Stimulated activated CD4-positive, alpha-beta T cell treated with anti-CD3 and anti-CD28 coated beads, Interleukin-4, amount 100 ng/mL, for 24 hours (primary cell): ENCODE measurements around the gene NFYB.
"Not testable (repeated sequence)": the region's sequence is repeated elsewhere in the genome, so short reads cannot be mapped to it uniquely, and the experiment has no call there.

Experiments
- DNase-seq: peaks from one replicate; pipeline ENCODE4 v3.0.0-alpha.2; 2020

NFYB gene

GRCh38 chr12:104155711-104156555 lies 17.9 kb upstream of the NFYB start:
- no peak for DNase-seq

DNA sequence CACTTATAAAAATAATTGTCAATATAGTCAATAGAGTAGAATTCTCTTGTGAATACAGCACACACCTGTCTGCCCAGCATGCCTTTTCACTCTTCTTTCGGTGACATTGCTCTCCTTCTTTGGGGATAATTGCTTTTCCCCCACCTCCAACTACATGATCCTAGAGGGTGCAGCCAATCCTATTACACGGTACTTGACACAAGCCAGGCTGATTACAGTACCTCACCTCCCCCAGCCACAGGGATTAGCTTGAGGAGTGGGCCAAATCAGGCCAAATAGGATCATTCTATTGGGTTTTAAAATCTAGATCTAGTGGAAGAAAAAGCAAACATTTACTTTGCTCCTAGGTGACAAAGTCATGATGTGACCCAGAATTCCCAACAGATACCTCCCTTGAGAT lies 16.8 kb upstream of the NFYB start:
- no peak for DNase-seq

GRCh38 chr12:104154286-104154685 lies 16.3 kb upstream of the NFYB start:
- DNase-seq, result no peak

DNA sequence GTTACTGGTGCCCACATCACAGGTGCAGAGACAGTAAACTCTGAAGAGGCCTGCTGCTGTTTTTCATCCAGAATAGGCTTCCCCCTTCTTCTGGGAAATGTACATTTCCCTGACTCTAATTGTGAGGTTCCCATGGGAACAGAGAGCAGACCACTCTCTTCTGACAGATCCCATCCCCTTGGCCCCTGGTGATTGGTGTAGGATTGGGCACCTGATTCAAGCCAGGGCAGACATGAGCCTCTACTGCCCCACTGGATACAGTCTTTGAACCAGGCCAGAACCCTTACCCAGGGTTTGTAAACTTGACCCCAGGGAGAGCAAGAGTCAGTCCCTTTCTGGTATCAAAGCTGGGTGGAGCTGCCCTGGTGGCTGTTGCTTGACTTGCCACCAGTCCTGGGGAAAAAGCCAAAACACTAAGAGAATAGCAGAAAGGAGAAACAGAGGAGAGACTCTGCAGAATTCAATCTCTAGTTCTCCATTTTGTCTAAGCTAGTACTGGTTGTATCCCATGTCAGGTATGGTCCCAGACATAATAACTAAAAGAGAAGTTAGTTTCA lies 14.8 kb upstream of the NFYB start:
- no peak for DNase-seq

DNA sequence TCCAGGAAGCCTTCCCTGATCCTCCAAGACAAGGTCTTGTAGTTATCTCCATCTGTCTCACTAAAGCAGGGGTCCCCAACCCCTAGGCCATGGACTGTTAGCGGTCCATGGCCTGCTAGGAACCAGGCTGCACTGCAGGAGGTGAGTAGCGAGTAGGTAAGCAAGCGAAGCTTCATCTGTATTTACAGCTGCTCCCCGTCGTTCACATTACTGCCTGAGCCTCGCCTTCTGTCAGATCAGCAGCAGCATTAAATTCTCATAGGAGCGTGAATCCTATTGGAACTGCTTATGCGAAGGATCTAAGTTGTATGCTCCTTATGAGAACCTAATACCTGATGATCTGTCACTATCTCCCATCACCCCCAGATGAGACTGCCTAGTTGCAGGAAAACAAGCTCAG lies 12.4 kb upstream of the NFYB start:
- no peak for DNase-seq

GRCh38 chr12:104147346-104147745 lies 9.3 kb upstream of the NFYB start:
- no peak for DNase-seq

DNA sequence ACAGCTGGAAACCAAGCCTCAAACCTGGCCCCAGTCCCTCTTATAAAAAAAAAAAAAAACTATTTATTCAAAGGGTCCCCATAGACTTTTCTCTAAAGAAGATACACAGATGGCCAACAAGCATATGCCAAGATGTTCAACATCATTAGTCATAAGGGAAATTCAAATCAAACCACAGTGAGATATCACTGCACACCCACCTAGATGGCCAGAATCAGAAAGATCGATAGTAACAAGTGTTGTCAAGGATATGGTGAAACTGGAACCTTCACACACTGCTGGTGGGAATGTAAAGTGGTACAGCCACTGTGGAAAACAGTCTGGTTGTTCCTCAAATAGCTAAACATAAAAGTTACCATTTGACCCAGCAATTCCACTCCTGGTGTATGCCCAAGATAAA lies 5.9 kb upstream of the NFYB start:
- no peak for DNase-seq

DNA sequence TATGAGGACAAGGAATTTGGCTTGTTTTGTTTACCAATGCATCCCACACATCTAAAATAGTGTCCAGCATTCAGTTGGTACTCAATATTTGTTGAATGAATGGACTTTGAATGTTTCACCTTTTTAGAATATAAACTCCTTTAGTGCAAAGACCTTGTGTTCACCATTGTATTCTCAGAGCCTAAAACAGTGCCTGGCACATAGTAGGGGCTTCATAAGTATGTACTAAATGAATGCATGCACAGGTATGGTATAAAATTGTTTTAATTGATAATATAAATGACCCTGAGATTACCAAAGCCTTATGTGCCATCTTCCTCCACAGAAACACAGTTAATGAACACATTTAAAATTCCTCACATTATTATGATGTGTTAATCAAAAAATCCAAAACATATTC lies 5.0 kb upstream of the NFYB start:
- no peak for DNase-seq

DNA sequence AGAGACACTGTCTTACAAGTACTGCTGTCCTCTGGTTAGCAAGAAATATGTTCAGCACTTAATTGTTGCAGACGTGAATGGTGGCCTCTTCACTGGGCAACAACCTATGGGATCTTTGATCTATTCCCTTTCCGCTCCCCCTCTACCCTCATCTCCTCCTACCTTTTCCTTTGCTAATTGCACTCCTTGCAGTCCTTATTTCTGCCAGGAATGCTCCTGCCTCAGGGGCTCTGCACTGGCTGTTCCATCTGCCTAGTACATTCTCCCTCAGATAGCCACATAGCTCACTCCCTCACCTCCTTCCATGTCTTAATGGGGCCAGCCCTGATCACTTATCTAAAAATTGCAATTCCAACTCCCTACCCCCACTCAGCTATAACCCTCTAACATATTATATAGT lies 4.5 kb upstream of the NFYB start:
- no peak for DNase-seq

DNA sequence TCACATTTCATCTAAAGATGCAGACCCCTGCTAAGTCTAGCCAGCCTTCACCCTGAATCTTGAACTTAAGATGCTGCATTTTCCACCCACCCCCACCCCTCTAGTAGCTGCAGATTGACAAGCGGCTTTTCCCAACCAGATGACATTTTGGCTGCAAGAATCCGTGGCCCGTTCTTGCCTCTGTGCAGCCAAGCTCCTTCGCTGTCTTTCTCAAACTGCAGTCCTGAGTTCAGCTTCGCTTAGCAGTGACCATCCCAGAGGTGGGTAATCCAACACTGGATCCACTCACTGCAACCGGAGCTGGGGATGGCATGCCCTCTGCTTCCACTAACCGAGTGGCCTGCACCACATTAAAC lies 765 bp upstream of the NFYB start:
- DNase-seq, result no peak

GRCh38 chr12:104137001-104137901 lies 759 bp downstream of the NFYB start:
- DNase-seq, result peak; percentile 52

GRCh38 chr12:104136577-104136976 lies 1.4 kb downstream of the NFYB start:
- no peak for DNase-seq

GRCh38 chr12:104134882-104135281 lies 3.1 kb downstream of the NFYB start:
- DNase-seq, result no peak

- no peak for DNase-seq
These were observed 4.1 kb downstream of the NFYB start for GRCh38 chr12:104133866-104134265.

DNA sequence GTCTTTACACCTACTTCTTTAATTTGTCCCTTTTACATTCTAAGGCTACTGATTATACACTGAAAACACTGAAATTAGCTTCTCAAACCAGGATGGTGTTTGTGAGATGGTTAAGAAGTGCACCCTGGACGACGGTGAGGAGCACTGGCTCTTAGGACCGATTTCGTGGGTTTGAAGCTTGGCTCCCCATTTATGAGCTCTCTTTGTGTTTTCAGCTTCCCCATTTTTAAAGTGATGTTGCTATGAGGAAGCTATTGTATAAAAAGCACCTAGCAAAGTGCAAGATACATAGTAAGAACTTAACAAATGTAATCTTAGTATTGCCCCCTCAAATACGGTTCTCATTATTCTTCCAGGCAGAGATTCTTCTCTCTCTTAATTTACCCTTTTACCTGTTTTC lies 4.7 kb downstream of the NFYB start:
- DNase-seq, result no peak

DNA sequence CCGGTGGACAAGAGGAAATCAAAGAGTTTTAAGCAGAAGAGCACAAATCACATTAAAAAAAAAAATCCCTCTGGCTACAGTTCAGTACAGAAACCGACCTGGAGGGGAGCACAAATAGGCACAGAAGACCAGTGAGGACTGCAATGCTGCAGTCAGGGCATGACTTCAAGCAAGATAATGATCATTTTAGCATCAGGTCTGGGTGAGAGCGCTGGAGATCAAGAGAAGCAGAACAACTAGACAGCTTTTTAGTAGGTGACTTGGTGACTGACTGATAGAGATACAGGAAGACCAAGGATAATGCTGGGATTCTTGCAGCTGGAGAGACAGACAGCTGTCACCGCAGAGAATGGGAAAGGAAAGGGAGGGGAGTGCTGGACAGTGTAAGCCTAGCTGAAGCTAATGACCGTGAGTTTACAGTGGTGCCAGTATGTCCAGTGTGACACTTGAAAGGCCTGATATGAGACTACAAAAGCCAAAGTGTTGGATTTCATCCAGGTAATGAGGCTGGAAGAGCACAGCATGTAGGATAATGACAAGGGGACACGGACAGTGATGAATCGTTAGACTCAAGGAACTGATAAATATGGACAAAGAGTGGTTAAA lies 5.6 kb downstream of the NFYB start:
- no peak for DNase-seq

DNA sequence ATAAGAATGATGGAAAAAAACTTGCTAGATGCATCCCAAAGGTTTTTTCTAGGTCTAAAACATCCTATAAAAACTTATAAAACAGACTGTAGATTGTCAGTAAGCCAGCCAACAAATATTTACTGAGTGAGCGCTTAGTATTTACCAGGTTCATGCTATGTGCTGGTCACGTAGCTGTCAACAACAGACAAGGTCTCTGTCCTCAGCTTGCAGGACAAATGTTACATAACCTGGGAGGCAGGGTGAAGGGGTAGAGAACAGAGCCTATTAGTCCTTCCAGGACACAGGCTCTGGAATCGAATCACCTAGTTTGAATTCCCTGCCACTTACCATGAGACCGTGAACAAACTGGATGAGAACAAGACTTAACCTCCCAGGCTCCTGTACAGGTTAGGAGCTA lies 6.4 kb downstream of the NFYB start:
- DNase-seq, result no peak

GRCh38 chr12:104130760-104131159 lies 7.2 kb downstream of the NFYB start:
- no peak for DNase-seq

- no peak for DNase-seq
These were observed 11.5 kb downstream of the NFYB start for GRCh38 chr12:104126548-104126947.

DNA sequence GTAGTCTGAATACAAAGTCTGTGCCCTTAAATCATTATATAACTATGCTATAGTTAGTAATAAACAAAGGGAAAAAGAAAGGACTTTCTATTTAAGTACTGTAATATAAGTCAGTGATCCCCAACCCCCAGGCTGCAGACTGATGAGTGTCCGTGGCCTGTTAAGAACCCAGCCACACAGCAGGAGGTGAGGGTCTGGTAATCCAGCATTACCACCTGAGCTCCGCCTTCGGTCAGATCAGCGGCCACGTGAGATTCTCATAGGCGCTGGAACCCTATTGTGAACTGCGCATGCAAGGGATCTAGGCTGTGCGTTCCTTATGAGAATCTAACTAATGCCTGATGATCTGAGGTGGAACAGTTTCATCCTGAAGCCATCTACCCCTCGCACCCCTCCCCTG lies 15.7 kb downstream of the NFYB start:
- DNase-seq, result no peak

DNA sequence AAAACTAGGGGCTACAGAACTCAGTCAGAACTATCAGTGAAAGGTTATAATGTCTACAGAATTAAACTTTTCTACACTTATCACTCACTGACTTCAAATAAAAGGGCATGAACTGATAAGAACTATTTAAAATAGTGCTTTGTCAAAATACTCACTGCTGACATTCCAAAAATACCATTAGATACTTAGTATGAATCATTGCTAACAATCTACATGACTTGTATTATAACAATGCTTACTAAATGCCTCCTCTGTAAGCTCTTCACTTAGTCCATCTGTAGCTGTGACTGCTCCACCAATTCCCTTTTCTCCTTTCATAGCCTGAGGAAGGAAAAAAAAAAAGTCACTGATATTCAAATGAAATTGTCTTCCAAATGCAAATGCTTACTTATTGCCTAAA lies 17.0 kb downstream of the NFYB start:
- DNase-seq, result no peak

GRCh38 chr12:104115587-104115975 lies 22.4 kb downstream of the NFYB start:
- DNase-seq, result no peak

GRCh38 chr12:104114834-104115586 lies 23.0 kb downstream of the NFYB start:
- DNase-seq, result not testable (repeated sequence)
